ENCODE data around the gene C3orf52. TPM values are rescaled to one million over a fixed set of nuclear protein-coding genes. Genes with fewer than 3 reads are reported as not detected.

Gene C3orf52
- total RNA-seq, 4 donors from 2014 or later, result 57.8 to 118 (median 86.4) TPM

GRCh38 chr3:112095731-112096130 lies 9.5 kb downstream of the C3orf52 start:
- intact Hi-C loops (cut with DNase I; ENCODE audit: low total_unique reads), result no loop called here
- 30 to 65% methylated on average over 2 of the region's 2 CpGs for WGBS, 2 donors
- no peak overlapping the region for H3K4me3 ChIP-seq (ENCODE audit: low read depth, poor library complexity, severe bottlenecking)
- TF ChIP-seq CTCF (IDR thresholded peaks at IDR 0.05), result no peak
- no peak for TF ChIP-seq POLR2A (IDR thresholded peaks at IDR 0.05)
- DNase-seq (ENCODE audit: low spot score in 2 of 2), result no peak

- intact Hi-C loops (cut with DNase I; ENCODE audit: low total_unique reads), result no loop called here
- H3K4me3 ChIP-seq (ENCODE audit: low read depth, poor library complexity, severe bottlenecking), result no peak overlapping the region
- 43 to 50% methylated on average over 2 of the region's 2 CpGs for WGBS, 2 donors
- no peak for DNase-seq (ENCODE audit: low spot score in 2 of 2)
- no peak for TF ChIP-seq CTCF (IDR thresholded peaks at IDR 0.05)
- no peak for TF ChIP-seq POLR2A (IDR thresholded peaks at IDR 0.05)
Observed at GRCh38 chr3:112096176-112096575, 10.0 kb downstream of the C3orf52 start.

GRCh38 chr3:112097378-112097777 lies 11.2 kb downstream of the C3orf52 start:
- peak in 1 of 2 donors; percentile 76 for DNase-seq (ENCODE audit: low spot score in 2 of 2)
- WGBS, 2 donors, result 20 to 21% methylated on average over 4 of the region's 4 CpGs
- no peak overlapping the region for H3K4me3 ChIP-seq (ENCODE audit: low read depth, poor library complexity, severe bottlenecking)
- intact Hi-C loops (cut with DNase I; ENCODE audit: low total_unique reads), result no loop called here
- TF ChIP-seq CTCF (IDR thresholded peaks at IDR 0.05) (no peak), POLR2A (IDR thresholded peaks at IDR 0.05) (no peak)

- 61 to 71% methylated on average over 2 of the region's 2 CpGs for WGBS, 2 donors
- no peak overlapping the region for H3K4me3 ChIP-seq (ENCODE audit: low read depth, poor library complexity, severe bottlenecking)
- no peak for DNase-seq (ENCODE audit: low spot score in 2 of 2)
- intact Hi-C loops (cut with DNase I; ENCODE audit: low total_unique reads), result no loop called here
- TF ChIP-seq POLR2A (IDR thresholded peaks at IDR 0.05) (no peak), CTCF (IDR thresholded peaks at IDR 0.05) (no peak)
Observed at GRCh38 chr3:112101916-112102315, 15.7 kb downstream of the C3orf52 start.

GRCh38 chr3:112104774-112105173 lies 18.6 kb downstream of the C3orf52 start:
- H3K4me3 ChIP-seq (ENCODE audit: low read depth, poor library complexity, severe bottlenecking), result no peak overlapping the region
- TF ChIP-seq POLR2A (IDR thresholded peaks at IDR 0.05), result no peak
- TF ChIP-seq CTCF (IDR thresholded peaks at IDR 0.05), result no peak
- WGBS, 2 donors, result 88 to 91% methylated on average over 2 of the region's 2 CpGs
- no peak for DNase-seq (ENCODE audit: low spot score in 2 of 2)
- intact Hi-C loops (cut with DNase I; ENCODE audit: low total_unique reads), result no loop called here

GRCh38 chr3:112109322-112109721 lies 23.1 kb downstream of the C3orf52 start:
- intact Hi-C loops (cut with DNase I; ENCODE audit: low total_unique reads), result no loop called here
- DNase-seq (ENCODE audit: low spot score in 2 of 2), result no peak
- no peak for TF ChIP-seq POLR2A (IDR thresholded peaks at IDR 0.05)
- no peak for TF ChIP-seq CTCF (IDR thresholded peaks at IDR 0.05)
- no peak overlapping the region for H3K4me3 ChIP-seq (ENCODE audit: low read depth, poor library complexity, severe bottlenecking)
- WGBS, 2 donors, result 70 to 75% methylated on average over 5 of the region's 5 CpGs

All from lower leg skin (tissue), 4 donors.